Large intestine (tissue), 3 donors: ENCODE data around the gene HIBADH. TPM values are rescaled to one million over a fixed set of nuclear protein-coding genes. Genes with fewer than 3 reads are reported as not detected.

Experiments used
- DNase-seq, 2 donors: peaks; one replicate each; pipeline versions ENCODE4 v3.0.0 to v3.0.0-alpha.2; 2013
- H3K27ac ChIP-seq: one replicate; pipeline ENCODE4 v1.5.1; 2013; ENCODE audit warnings: low read length
- H3K27me3 ChIP-seq: 2 replicates; pipeline ENCODE4 v1.6.1; 2013; ENCODE audit warnings: low read length; ENCODE audit not compliant: control insufficient read depth, insufficient read depth
- H3K36me3 ChIP-seq: 2 replicates; pipeline ENCODE4 v1.6.1; 2013; ENCODE audit warnings: low read length; ENCODE audit not compliant: control insufficient read depth, insufficient read depth
- H3K4me1 ChIP-seq: one replicate; pipeline ENCODE4 v1.6.1; 2013; ENCODE audit warnings: low read length; ENCODE audit not compliant: control insufficient read depth, insufficient read depth
- H3K4me3 ChIP-seq: one replicate; pipeline ENCODE4 v1.5.1; 2013; ENCODE audit warnings: low read length
- H3K9me3 ChIP-seq: one replicate; pipeline ENCODE4 v1.6.1; 2013; ENCODE audit warnings: mild to moderate bottlenecking, low read depth, low read length, moderate library complexity; ENCODE audit not compliant: control insufficient read depth
- WGBS: methylation state at CpG from one replicate; pipeline ENCODE4 v1.1.5; 2013; ENCODE audit warnings: low lambda C conversion rate; ENCODE audit not compliant: insufficient coverage; 5-methylcytosine and 5-hydroxymethylcytosine counted together
- polyA plus RNA-seq: library from polyadenylated mRNA; unstranded; fragments of 120-200 nt; gene quantifications from one replicate; pipeline ENCODE4 v1.2.1, GENCODE V29; 2013

HIBADH gene
- polyA plus RNA-seq, 1 donor, result 54.2 TPM

- Histone ChIP-seq H3K4me1 (peaks cover 9% of the 10 kb centered on the region), H3K9me3 (no peaks in the 10 kb centered on the region), H3K36me3 (no peaks in the 10 kb centered on the region), H3K27ac (no peak overlapping the region), H3K27me3 (no peaks in the 10 kb centered on the region), H3K4me3 (no peak overlapping the region)
- DNase-seq, result no peak
- WGBS, result 100% methylated on average over 1 of the region's 2 CpGs
Measured at GRCh38 chr7:27699751-27700150, 37.1 kb upstream of the HIBADH start.

DNA sequence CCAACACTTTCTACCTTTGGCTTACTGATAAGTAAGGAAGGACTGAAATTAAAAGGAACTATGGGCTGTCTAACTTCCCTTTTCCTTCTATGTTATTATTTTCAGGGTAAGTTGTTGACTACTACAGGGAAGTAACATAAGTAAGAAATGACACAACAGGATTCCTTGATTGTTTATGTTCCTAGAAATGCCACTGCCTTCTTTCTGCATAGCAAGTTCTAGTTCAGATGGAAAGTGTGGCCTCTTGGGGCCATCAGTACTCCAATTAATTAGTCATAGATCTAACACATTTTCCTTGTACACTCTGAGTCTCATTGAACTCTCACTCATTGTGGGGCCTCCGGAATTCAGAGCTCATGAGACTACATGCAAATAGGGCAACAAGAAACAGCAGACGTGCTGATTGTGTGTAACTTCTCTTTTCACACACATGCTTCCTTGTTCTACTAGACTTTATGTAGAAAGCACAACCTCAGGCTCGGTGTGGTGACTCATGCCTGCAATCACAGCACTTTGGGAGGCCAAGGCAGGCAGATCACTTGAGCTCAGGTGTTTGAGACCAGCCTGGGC lies 35.3 kb upstream of the HIBADH start:
- no CpG with 5 or more reads among the region's 3 CpGs for WGBS
- peak; percentile 88 to 93 for DNase-seq
- Histone ChIP-seq H3K27me3 (no peaks in the 10 kb centered on the region), H3K4me1 (peaks cover 9% of the 10 kb centered on the region), H3K4me3 (no peak overlapping the region), H3K27ac (peak overlapping the region; percentile 77), H3K9me3 (no peaks in the 10 kb centered on the region), H3K36me3 (no peaks in the 10 kb centered on the region)

DNA sequence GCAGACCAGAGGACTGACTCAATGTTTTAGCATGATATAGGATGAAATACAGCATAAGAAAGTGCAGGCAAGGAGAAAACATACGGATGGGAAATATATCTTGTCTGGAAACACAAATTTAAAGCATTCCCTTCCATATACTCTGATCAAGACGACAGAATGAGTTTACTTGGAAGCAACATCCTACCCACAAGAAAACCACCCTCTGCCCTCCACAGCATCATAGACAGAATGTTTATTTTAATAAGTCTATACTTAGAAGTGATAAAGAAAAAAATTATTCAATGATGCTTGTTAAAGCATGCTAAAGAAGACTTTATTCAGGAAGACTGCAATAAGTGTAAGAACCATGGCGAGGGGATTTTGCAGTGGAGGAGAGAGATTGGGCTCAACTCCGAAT lies 32.4 kb upstream of the HIBADH start:
- Histone ChIP-seq H3K36me3 (no peaks in the 10 kb centered on the region), H3K4me3 (no peak overlapping the region), H3K9me3 (no peaks in the 10 kb centered on the region), H3K4me1 (peaks cover 9% of the 10 kb centered on the region), H3K27ac (no peak overlapping the region), H3K27me3 (no peaks in the 10 kb centered on the region)
- WGBS, result 100% methylated on average over 2 of the region's 4 CpGs
- no peak for DNase-seq

- WGBS, result 83% methylated on average over 2 of the region's 3 CpGs
- no peak overlapping the region for H3K27ac ChIP-seq
Measured at GRCh38 chr7:27693794-27694193, 31.1 kb upstream of the HIBADH start.

GRCh38 chr7:27690649-27691048 lies 28.0 kb upstream of the HIBADH start:
- no peaks in the 10 kb centered on the region for H3K27me3 ChIP-seq
- no peak overlapping the region for H3K4me3 ChIP-seq
- H3K4me1 ChIP-seq, result no peaks in the 10 kb centered on the region
- DNase-seq, result no peak
- no peaks in the 10 kb centered on the region for H3K36me3 ChIP-seq
- H3K9me3 ChIP-seq, result no peaks in the 10 kb centered on the region
- no peak overlapping the region for H3K27ac ChIP-seq

More at GRCh38 chr7:27693794-27694193, 31.1 kb upstream of the HIBADH start:
- Histone ChIP-seq H3K4me1 (peaks cover 9% of the 10 kb centered on the region), H3K27me3 (no peaks in the 10 kb centered on the region), H3K4me3 (no peak overlapping the region), H3K36me3 (no peaks in the 10 kb centered on the region), H3K9me3 (no peaks in the 10 kb centered on the region)
- DNase-seq, result no peak

- WGBS, result no CpG with 5 or more reads among the region's 1 CpG
- DNase-seq, result peak in 1 of 2 donors; percentile 19
- Histone ChIP-seq H3K4me3 (no peak overlapping the region), H3K36me3 (no peaks in the 10 kb centered on the region), H3K27ac (no peak overlapping the region), H3K4me1 (no peaks in the 10 kb centered on the region), H3K27me3 (no peaks in the 10 kb centered on the region), H3K9me3 (no peaks in the 10 kb centered on the region)
Measured at GRCh38 chr7:27689591-27690164, 27.0 kb upstream of the HIBADH start.

- no peak overlapping the region for H3K27ac ChIP-seq
Measured at GRCh38 chr7:27689150-27689549, 26.5 kb upstream of the HIBADH start.

GRCh38 chr7:27688646-27689045 lies 26.0 kb upstream of the HIBADH start:
- 80% methylated on average over 1 of the region's 3 CpGs for WGBS

More at GRCh38 chr7:27689150-27689549, 26.5 kb upstream of the HIBADH start:
- no CpG with 5 or more reads among the region's 1 CpG for WGBS
- H3K4me1 ChIP-seq, result no peaks in the 10 kb centered on the region
- no peak overlapping the region for H3K4me3 ChIP-seq
- DNase-seq, result no peak
- H3K36me3 ChIP-seq, result no peaks in the 10 kb centered on the region
- no peaks in the 10 kb centered on the region for H3K9me3 ChIP-seq
- H3K27me3 ChIP-seq, result no peaks in the 10 kb centered on the region

DNA sequence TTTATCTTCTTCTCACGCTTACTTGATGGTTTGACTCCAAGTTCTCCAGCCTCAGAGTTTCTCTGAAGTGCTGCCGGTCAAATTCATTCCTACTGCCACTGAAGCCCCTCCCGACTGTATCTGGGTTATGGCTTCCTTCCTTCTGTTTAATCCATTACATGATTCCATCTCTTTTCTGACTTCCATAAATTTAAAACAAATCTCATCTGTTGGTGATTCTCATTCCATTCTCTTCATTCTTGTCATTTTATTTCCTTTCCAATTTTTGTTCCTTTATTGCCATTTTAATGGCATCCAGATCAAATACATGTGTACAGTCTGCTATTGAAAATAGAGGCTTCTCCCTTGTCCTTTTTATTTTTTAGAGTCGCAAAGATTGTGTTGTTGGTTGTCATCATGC lies 25.4 kb upstream of the HIBADH start:
- no peaks in the 10 kb centered on the region for H3K36me3 ChIP-seq
- H3K27me3 ChIP-seq, result no peaks in the 10 kb centered on the region
- no peaks in the 10 kb centered on the region for H3K4me1 ChIP-seq
- no peaks in the 10 kb centered on the region for H3K9me3 ChIP-seq
- WGBS, result no CpG with 5 or more reads among the region's 4 CpGs
- H3K4me3 ChIP-seq, result no peak overlapping the region
- no peak for DNase-seq
- H3K27ac ChIP-seq, result no peak overlapping the region

More at GRCh38 chr7:27688646-27689045, 26.0 kb upstream of the HIBADH start:
- DNase-seq, result no peak
- H3K9me3 ChIP-seq, result no peaks in the 10 kb centered on the region
- H3K36me3 ChIP-seq, result no peaks in the 10 kb centered on the region
- no peaks in the 10 kb centered on the region for H3K4me1 ChIP-seq
- H3K27me3 ChIP-seq, result no peaks in the 10 kb centered on the region
- H3K27ac ChIP-seq, result no peak overlapping the region
- H3K4me3 ChIP-seq, result no peak overlapping the region

DNA sequence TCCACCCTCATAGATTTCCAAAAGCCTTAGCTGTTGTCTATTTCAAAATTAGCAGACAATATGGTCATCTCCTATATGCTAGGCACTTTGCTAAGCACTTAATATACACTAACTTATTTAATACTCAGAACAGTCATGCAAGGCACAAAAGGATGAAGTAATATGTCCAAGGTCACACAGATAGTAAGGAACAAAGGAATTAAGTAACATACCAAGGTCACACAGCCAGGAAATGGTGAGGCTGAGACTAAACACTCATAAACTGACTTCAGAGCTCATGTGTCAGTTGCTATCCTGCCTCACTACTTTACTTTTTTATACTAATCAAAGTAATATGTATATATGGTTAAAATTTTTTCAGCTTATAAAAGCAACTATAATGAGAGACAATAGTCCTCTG lies 23.6 kb upstream of the HIBADH start:
- Histone ChIP-seq H3K9me3 (no peaks in the 10 kb centered on the region), H3K36me3 (no peaks in the 10 kb centered on the region), H3K4me3 (no peak overlapping the region), H3K27ac (no peak overlapping the region), H3K27me3 (no peaks in the 10 kb centered on the region), H3K4me1 (no peaks in the 10 kb centered on the region)
- DNase-seq, result no peak

DNA sequence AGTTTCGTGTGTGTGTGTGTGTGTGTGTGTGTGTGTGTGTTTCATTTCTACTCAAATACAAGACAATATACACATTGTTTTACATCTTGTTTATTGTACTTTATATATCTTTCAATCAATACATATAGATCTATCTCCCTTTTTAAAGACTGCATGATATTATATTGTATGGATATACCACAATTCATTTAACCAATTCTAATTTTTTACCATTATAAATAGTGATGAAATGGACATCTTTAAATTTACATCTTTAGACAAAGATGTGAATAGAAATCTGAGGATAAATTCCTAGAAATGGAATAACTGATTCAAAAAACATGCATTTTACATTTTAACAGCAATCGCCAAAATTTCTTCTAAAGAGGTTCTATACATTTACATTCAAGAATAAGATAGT lies 23.2 kb upstream of the HIBADH start:
- Histone ChIP-seq H3K9me3 (no peaks in the 10 kb centered on the region), H3K27ac (no peak overlapping the region), H3K4me3 (no peak overlapping the region), H3K36me3 (no peaks in the 10 kb centered on the region), H3K27me3 (no peaks in the 10 kb centered on the region), H3K4me1 (no peaks in the 10 kb centered on the region)
- no peak for DNase-seq
- no CpG with 5 or more reads among the region's 2 CpGs for WGBS
